ENCODE data around the gene CNOT3.

DNA sequence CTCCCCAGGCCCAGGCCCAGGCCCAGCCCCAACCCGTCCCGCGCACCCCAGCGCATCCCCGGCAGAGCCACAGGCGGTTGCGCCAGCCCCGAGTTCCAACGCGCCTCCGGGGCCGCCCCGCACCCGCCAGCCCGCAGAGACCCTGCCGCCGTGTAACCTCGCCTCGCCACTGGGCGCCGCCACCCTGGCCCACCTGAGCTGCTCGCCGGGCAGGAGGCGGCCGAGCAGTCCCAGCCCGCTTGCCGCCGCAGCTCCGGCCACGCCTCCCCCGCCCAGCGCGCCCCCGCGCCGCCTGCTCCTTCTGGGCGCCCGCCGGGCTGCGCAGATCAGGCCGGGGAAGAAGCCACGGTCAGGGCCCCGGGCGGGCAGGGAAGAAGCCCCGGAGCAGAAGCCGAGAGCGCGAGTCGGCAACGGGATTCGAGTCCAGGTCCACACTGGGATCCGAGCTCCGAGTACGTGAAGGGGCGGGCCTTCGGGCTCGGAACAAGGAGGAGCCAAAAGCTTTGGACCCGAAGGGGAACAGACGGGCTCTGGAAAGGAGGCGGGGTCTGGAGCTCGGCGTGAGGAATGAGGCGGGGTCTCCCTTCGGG is 51.7 kb downstream of the CNOT3 start, which contains the start of gene MBOAT7:
- TF ChIP-seq, protein P1, sequence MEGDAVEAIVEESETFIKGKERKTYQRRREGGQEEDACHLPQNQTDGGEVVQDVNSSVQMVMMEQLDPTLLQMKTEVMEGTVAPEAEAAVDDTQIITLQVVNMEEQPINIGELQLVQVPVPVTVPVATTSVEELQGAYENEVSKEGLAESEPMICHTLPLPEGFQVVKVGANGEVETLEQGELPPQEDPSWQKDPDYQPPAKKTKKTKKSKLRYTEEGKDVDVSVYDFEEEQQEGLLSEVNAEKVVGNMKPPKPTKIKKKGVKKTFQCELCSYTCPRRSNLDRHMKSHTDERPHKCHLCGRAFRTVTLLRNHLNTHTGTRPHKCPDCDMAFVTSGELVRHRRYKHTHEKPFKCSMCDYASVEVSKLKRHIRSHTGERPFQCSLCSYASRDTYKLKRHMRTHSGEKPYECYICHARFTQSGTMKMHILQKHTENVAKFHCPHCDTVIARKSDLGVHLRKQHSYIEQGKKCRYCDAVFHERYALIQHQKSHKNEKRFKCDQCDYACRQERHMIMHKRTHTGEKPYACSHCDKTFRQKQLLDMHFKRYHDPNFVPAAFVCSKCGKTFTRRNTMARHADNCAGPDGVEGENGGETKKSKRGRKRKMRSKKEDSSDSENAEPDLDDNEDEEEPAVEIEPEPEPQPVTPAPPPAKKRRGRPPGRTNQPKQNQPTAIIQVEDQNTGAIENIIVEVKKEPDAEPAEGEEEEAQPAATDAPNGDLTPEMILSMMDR (IDR thresholded peaks at IDR 0.05), result no peak
- TF ChIP-seq POLR2A (IDR thresholded peaks at IDR 0.05), result peak; percentile 64
